ENCODE data around the gene RAB11FIP3. TPM values are rescaled to one million over a fixed set of nuclear protein-coding genes. Genes with fewer than 3 reads are reported as not detected.
"Not testable (repeated sequence)": the region's sequence is repeated elsewhere in the genome, so short reads cannot be mapped to it uniquely, and the experiment has no call there.

The RAB11FIP3 gene
- total and polyA plus RNA-seq, 2 donors = 6.8 to 26.7 TPM

- WGBS = 92% methylated on average over 12 of the region's 12 CpGs
- not testable (repeated sequence) for H3K27ac ChIP-seq (ENCODE audit: low read depth in 1 of 2, low read length in 1 of 2); H3K27me3 ChIP-seq (ENCODE audit: control insufficient read depth in 2 of 2, insufficient read depth in 1 of 2, low read length in 1 of 2); DNase-seq (ENCODE audit: low read depth in 6 of 9, low spot score in 9 of 9); H3K4me1 ChIP-seq (ENCODE audit: control insufficient read depth in 2 of 2, insufficient read depth in 2 of 2, low read length in 2 of 2); H3K4me3 ChIP-seq (ENCODE audit: low read length in 2 of 2); H3K9me3 ChIP-seq (ENCODE audit: control insufficient read depth in 2 of 2, insufficient read depth in 1 of 2, low read length in 1 of 2)
- peaks cover 0 to 17% of the 10 kb centered on the region in 2 donors for H3K36me3 ChIP-seq (ENCODE audit: control insufficient read depth in 2 of 2, insufficient read depth in 2 of 2, low read length in 1 of 2)
Observed at GRCh38 chr16:467249-467871, 41.9 kb downstream of the RAB11FIP3 start.

GRCh38 chr16:468068-468821, 42.8 kb downstream of the RAB11FIP3 start:
- Histone ChIP-seq H3K4me1 (ENCODE audit: control insufficient read depth in 2 of 2, insufficient read depth in 2 of 2, low read length in 2 of 2) (peaks cover 0 to 6% of the 10 kb centered on the region in 2 donors), H3K9me3 (ENCODE audit: control insufficient read depth in 2 of 2, insufficient read depth in 1 of 2, low read length in 1 of 2) (peaks cover 0 to 1% of the 10 kb centered on the region in 2 donors), H3K27me3 (ENCODE audit: control insufficient read depth in 2 of 2, insufficient read depth in 1 of 2, low read length in 1 of 2) (no peaks in the 10 kb centered on the region), H3K4me3 (ENCODE audit: low read length in 2 of 2) (no peak overlapping the region), H3K27ac (ENCODE audit: low read depth in 1 of 2, low read length in 1 of 2) (no peak overlapping the region), H3K36me3 (ENCODE audit: control insufficient read depth in 2 of 2, insufficient read depth in 2 of 2, low read length in 1 of 2) (peaks cover 0 to 12% of the 10 kb centered on the region in 2 donors)
- DNase-seq (ENCODE audit: low read depth in 6 of 9, low spot score in 9 of 9) = no peak
- 90% methylated on average over 19 of the region's 19 CpGs for WGBS

- DNase-seq (ENCODE audit: low read depth in 6 of 9, low spot score in 9 of 9); H3K4me1 ChIP-seq (ENCODE audit: control insufficient read depth in 2 of 2, insufficient read depth in 2 of 2, low read length in 2 of 2); H3K4me3 ChIP-seq (ENCODE audit: low read length in 2 of 2); H3K27me3 ChIP-seq (ENCODE audit: control insufficient read depth in 2 of 2, insufficient read depth in 1 of 2, low read length in 1 of 2); H3K27ac ChIP-seq (ENCODE audit: low read depth in 1 of 2, low read length in 1 of 2); H3K9me3 ChIP-seq (ENCODE audit: control insufficient read depth in 2 of 2, insufficient read depth in 1 of 2, low read length in 1 of 2): not testable (repeated sequence)
- WGBS = 97% methylated on average over 7 of the region's 7 CpGs
- H3K36me3 ChIP-seq (ENCODE audit: control insufficient read depth in 2 of 2, insufficient read depth in 2 of 2, low read length in 1 of 2) = peaks cover 0 to 14% of the 10 kb centered on the region in 2 donors
Observed at GRCh38 chr16:469459-469858, 44.0 kb downstream of the RAB11FIP3 start.

GRCh38 chr16:470418-470817, 45.0 kb downstream of the RAB11FIP3 start:
- Histone ChIP-seq H3K4me1 (ENCODE audit: control insufficient read depth in 2 of 2, insufficient read depth in 2 of 2, low read length in 2 of 2) (peaks cover 0 to 6% of the 10 kb centered on the region in 2 donors), H3K27ac (ENCODE audit: low read depth in 1 of 2, low read length in 1 of 2) (no peak overlapping the region), H3K4me3 (ENCODE audit: low read length in 2 of 2) (no peak overlapping the region), H3K36me3 (ENCODE audit: control insufficient read depth in 2 of 2, insufficient read depth in 2 of 2, low read length in 1 of 2) (peaks cover 0 to 17% of the 10 kb centered on the region in 2 donors), H3K27me3 (ENCODE audit: control insufficient read depth in 2 of 2, insufficient read depth in 1 of 2, low read length in 1 of 2) (no peaks in the 10 kb centered on the region), H3K9me3 (ENCODE audit: control insufficient read depth in 2 of 2, insufficient read depth in 1 of 2, low read length in 1 of 2) (peaks cover 0 to 1% of the 10 kb centered on the region in 2 donors)
- WGBS = 98% methylated on average over 4 of the region's 4 CpGs
- DNase-seq (ENCODE audit: low read depth in 6 of 9, low spot score in 9 of 9) = no peak

GRCh38 chr16:471353-472198, 46.1 kb downstream of the RAB11FIP3 start:
- no peak for DNase-seq (ENCODE audit: low read depth in 6 of 9, low spot score in 9 of 9)
- Histone ChIP-seq H3K36me3 (ENCODE audit: control insufficient read depth in 2 of 2, insufficient read depth in 2 of 2, low read length in 1 of 2) (peaks cover 0 to 17% of the 10 kb centered on the region in 2 donors), H3K4me1 (ENCODE audit: control insufficient read depth in 2 of 2, insufficient read depth in 2 of 2, low read length in 2 of 2) (peaks cover 0 to 5% of the 10 kb centered on the region in 2 donors), H3K27me3 (ENCODE audit: control insufficient read depth in 2 of 2, insufficient read depth in 1 of 2, low read length in 1 of 2) (no peaks in the 10 kb centered on the region), H3K4me3 (ENCODE audit: low read length in 2 of 2) (no peak overlapping the region), H3K27ac (ENCODE audit: low read depth in 1 of 2, low read length in 1 of 2) (no peak overlapping the region), H3K9me3 (ENCODE audit: control insufficient read depth in 2 of 2, insufficient read depth in 1 of 2, low read length in 1 of 2) (peaks cover 0 to 1% of the 10 kb centered on the region in 2 donors)
- WGBS = 96% methylated on average over 32 of the region's 32 CpGs

- Histone ChIP-seq H3K9me3 (ENCODE audit: control insufficient read depth in 2 of 2, insufficient read depth in 1 of 2, low read length in 1 of 2) (peaks cover 0 to 1% of the 10 kb centered on the region in 2 donors), H3K27me3 (ENCODE audit: control insufficient read depth in 2 of 2, insufficient read depth in 1 of 2, low read length in 1 of 2) (no peaks in the 10 kb centered on the region), H3K4me1 (ENCODE audit: control insufficient read depth in 2 of 2, insufficient read depth in 2 of 2, low read length in 2 of 2) (no peaks in the 10 kb centered on the region), H3K27ac (ENCODE audit: low read depth in 1 of 2, low read length in 1 of 2) (no peak overlapping the region), H3K36me3 (ENCODE audit: control insufficient read depth in 2 of 2, insufficient read depth in 2 of 2, low read length in 1 of 2) (peaks cover 0 to 17% of the 10 kb centered on the region in 2 donors), H3K4me3 (ENCODE audit: low read length in 2 of 2) (no peak overlapping the region)
- no peak for DNase-seq (ENCODE audit: low read depth in 6 of 9, low spot score in 9 of 9)
- WGBS = 99% methylated on average over 9 of the region's 9 CpGs
Observed at GRCh38 chr16:472199-472504, 46.7 kb downstream of the RAB11FIP3 start.

- H3K27ac ChIP-seq (ENCODE audit: low read depth in 1 of 2, low read length in 1 of 2) = no peak overlapping the region
- DNase-seq (ENCODE audit: low read depth in 6 of 9, low spot score in 9 of 9) = no peak
- no peaks in the 10 kb centered on the region for H3K9me3 ChIP-seq (ENCODE audit: control insufficient read depth in 2 of 2, insufficient read depth in 1 of 2, low read length in 1 of 2)
- H3K36me3 ChIP-seq (ENCODE audit: control insufficient read depth in 2 of 2, insufficient read depth in 2 of 2, low read length in 1 of 2) = peaks cover 0 to 17% of the 10 kb centered on the region in 2 donors
- H3K4me3 ChIP-seq (ENCODE audit: low read length in 2 of 2) = no peak overlapping the region
- no peaks in the 10 kb centered on the region for H3K27me3 ChIP-seq (ENCODE audit: control insufficient read depth in 2 of 2, insufficient read depth in 1 of 2, low read length in 1 of 2)
- no peaks in the 10 kb centered on the region for H3K4me1 ChIP-seq (ENCODE audit: control insufficient read depth in 2 of 2, insufficient read depth in 2 of 2, low read length in 2 of 2)
- WGBS = 92% methylated on average over 32 of the region's 32 CpGs
Observed at GRCh38 chr16:473046-474043, 47.9 kb downstream of the RAB11FIP3 start.

GRCh38 chr16:474420-475122, 49.1 kb downstream of the RAB11FIP3 start:
- WGBS = 97% methylated on average over 19 of the region's 19 CpGs
- H3K4me3 ChIP-seq (ENCODE audit: low read length in 2 of 2) = no peak overlapping the region
- no peak overlapping the region for H3K27ac ChIP-seq (ENCODE audit: low read depth in 1 of 2, low read length in 1 of 2)
- no peaks in the 10 kb centered on the region for H3K27me3 ChIP-seq (ENCODE audit: control insufficient read depth in 2 of 2, insufficient read depth in 1 of 2, low read length in 1 of 2)
- no peaks in the 10 kb centered on the region for H3K4me1 ChIP-seq (ENCODE audit: control insufficient read depth in 2 of 2, insufficient read depth in 2 of 2, low read length in 2 of 2)
- H3K9me3 ChIP-seq (ENCODE audit: control insufficient read depth in 2 of 2, insufficient read depth in 1 of 2, low read length in 1 of 2) = no peaks in the 10 kb centered on the region
- no peak for DNase-seq (ENCODE audit: low read depth in 6 of 9, low spot score in 9 of 9)
- peaks cover 0 to 17% of the 10 kb centered on the region in 2 donors for H3K36me3 ChIP-seq (ENCODE audit: control insufficient read depth in 2 of 2, insufficient read depth in 2 of 2, low read length in 1 of 2)

All from thymus (tissue), 11 donors.